Activated naive CD8-positive, alpha-beta T cell treated with anti-CD3 and anti-CD28 coated beads, Interleukin-2, amount 10 ng/mL, durations not matched to agents 7 days and 5 days (primary cell): Measurements from ENCODE around the gene PTPN4. TPM values are rescaled to one million over a fixed set of nuclear protein-coding genes. Genes with fewer than 3 reads are reported as not detected.

Source experiments
- ATAC-seq: fragments of 150-1000 bp; cut with Tn5 transposase; one replicate; pipeline ENCODE4 v1.10.0; 2021; ENCODE audit warnings: low read depth, moderate library complexity
- POLR2A ChIA-PET: fragments of 350-600 bp; sonication (Branson Sonifier 250); formaldehyde crosslinking; loops from one replicate; lab custom pipeline; 2021; ENCODE audit warnings: antibody characterized with exemption; lab: Charles Lee
- DNase-seq: peaks from one replicate; pipeline ENCODE4 v3.0.0; 2021
- H3K27ac Mint-ChIP-seq: one replicate; pipeline ENCODE4 v1.8.0; 2022; ENCODE audit warnings: mild to moderate bottlenecking, mixed read lengths
- H3K27me3 Mint-ChIP-seq: one replicate; pipeline ENCODE4 v1.8.0; 2022; ENCODE audit warnings: mild to moderate bottlenecking, moderate library complexity, mixed read lengths
- H3K36me3 Mint-ChIP-seq: one replicate; pipeline ENCODE4 v1.8.0; 2021; ENCODE audit warnings: mild to moderate bottlenecking, mixed read lengths
- H3K4me1 Mint-ChIP-seq: one replicate; pipeline ENCODE4 v1.8.0; 2021; ENCODE audit warnings: mixed read lengths
- H3K4me3 Mint-ChIP-seq: one replicate; pipeline ENCODE4 v1.8.0; 2022; ENCODE audit warnings: mild to moderate bottlenecking, moderate library complexity, mixed read lengths
- H3K9me3 Mint-ChIP-seq: one replicate; pipeline ENCODE4 v1.8.0; 2021; ENCODE audit warnings: mixed read lengths
- total RNA-seq, 2 experiments: library from RNA; stranded (reverse); gene quantifications; one replicate each; pipeline ENCODE4 v1.2.3, GENCODE V29; 2021

PTPN4 gene
- total RNA-seq, 2 experiments from 2014 or later, result 102 to 109 TPM

DNA sequence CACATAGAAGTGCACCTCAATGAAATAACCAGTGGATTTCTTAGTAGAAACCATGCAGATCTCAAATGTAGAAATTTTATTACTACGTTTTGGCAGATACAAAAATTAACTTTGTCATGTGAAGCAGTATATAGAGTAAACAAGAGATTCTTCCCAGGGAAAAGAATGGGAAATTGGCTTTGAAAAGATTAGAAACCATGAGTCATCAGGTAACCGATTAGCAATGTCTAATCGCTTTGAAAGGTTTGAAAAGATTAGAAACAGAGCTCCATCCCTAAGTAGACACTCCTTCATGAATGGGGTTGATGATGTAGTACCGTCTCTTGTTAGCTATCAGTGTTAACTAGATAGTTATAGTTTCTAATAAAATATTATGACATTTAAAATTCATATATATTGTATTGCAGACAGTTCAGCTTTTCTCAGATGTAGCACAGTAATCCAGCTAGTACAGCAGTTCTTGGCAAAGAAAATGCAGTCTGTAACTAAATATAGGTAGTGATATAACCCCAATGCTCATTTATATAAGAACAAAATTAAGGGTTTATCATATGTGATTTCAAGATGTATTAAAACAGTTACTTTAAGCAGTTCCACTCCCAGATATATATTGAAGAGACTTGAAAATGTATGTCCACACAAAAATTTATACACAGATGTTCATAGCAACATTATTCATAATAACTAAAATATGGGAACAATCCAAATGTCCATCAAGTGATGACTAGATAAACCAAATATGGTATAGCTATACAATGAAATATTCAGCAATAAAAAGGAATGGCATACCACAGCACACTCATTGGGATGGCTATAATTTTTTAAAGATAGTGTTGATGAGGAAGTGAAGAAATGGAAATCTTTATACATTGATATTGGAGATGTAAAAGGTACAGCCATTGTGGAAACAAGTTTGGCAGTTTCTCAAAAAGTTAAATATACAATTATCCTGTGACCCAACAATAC is 113.9 kb downstream of the PTPN4 start:
- H3K9me3 Mint-ChIP-seq, result peaks cover 6% of the 10 kb centered on the region
- H3K4me1 Mint-ChIP-seq, result peaks cover 10% of the 10 kb centered on the region
- no peak overlapping the region for H3K27ac Mint-ChIP-seq
- POLR2A ChIA-PET, result no interaction called here
- no peak overlapping the region for H3K4me3 Mint-ChIP-seq
- no peaks in the 10 kb centered on the region for H3K27me3 Mint-ChIP-seq
- DNase-seq, result no peak
- peaks cover 37% of the 10 kb centered on the region for H3K36me3 Mint-ChIP-seq
- no peak for ATAC-seq

GRCh38 chr2:119879502-119879901 is 119.8 kb downstream of the PTPN4 start:
- Mint-ChIP-seq H3K27ac (no peak overlapping the region), H3K36me3 (peaks cover 24% of the 10 kb centered on the region), H3K27me3 (no peaks in the 10 kb centered on the region), H3K4me1 (peaks cover 5% of the 10 kb centered on the region), H3K4me3 (no peak overlapping the region), H3K9me3 (no peaks in the 10 kb centered on the region)
- DNase-seq (no peak), ATAC-seq (no peak)
- POLR2A ChIA-PET, result no interaction called here

GRCh38 chr2:119888680-119889079 is 129.0 kb downstream of the PTPN4 start:
- ATAC-seq, result no peak
- peaks cover 55% of the 10 kb centered on the region for H3K36me3 Mint-ChIP-seq

DNA sequence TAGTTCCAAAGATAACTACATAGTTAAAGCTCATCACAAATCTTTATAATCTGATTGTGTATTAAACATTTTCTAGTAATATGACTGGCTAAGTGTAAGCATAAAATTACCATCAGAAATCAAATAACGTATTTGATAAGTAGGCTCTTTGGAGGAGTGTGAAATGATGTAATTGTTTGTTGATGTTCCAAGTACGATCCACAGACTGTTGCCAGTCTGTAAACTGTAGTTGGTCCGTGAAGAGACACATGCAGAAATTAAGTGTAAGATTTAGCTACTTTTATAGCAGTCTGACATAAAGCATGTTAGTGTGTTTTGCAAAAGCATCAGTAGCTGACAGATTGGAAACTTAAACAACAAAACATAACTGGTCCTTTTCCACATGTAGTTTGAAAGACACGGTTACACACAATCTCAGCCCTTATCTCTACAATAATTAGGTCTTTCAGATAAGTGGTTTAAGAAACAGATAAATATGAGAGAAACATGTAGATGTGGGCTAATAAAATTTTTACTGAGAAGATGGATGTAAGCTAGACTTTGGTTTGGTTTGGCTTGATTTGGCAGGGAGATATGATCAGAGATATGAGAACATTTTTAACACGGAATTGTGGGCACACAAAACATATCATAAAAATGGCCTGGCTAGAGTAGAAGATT is 138.1 kb downstream of the PTPN4 start:
- Mint-ChIP-seq H3K27ac (no peak overlapping the region), H3K4me1 (no peaks in the 10 kb centered on the region), H3K4me3 (no peak overlapping the region), H3K9me3 (peaks cover 5% of the 10 kb centered on the region), H3K36me3 (peaks cover 41% of the 10 kb centered on the region), H3K27me3 (no peaks in the 10 kb centered on the region)
- POLR2A ChIA-PET, result interaction anchor here (0.6 to 0.7 kb wide), 2 partner anchors 18 to 136 kb away, joined by 3 read pairs; no protein-coding TSS in a partner anchor
- ATAC-seq (no peak), DNase-seq (no peak)

More at GRCh38 chr2:119888680-119889079, 129.0 kb downstream of the PTPN4 start:
- Mint-ChIP-seq H3K27me3 (no peaks in the 10 kb centered on the region), H3K4me1 (no peaks in the 10 kb centered on the region), H3K9me3 (peaks cover 17% of the 10 kb centered on the region), H3K4me3 (no peak overlapping the region), H3K27ac (no peak overlapping the region)
- POLR2A ChIA-PET, result no interaction called here
- DNase-seq, result no peak

DNA sequence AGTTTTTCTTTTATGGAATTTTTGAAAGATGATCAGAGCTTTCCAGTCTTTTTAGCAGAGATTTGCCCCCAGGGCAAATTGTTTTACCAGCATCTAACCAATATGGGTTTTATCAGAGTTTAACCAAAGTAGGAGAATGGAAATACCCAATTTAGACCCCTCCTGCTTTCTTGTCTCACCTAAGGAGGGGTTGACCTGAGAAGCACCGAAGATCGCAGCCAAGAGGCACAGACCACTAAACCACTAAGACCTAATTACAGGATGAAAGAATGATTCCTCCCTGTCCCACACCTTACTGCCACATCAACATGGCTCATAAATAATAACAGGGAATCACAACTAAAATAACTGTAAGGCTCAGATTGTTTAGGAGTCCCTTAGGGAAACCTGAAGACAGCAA is 141.3 kb downstream of the PTPN4 start:
- no peak overlapping the region for H3K27ac Mint-ChIP-seq

DNA sequence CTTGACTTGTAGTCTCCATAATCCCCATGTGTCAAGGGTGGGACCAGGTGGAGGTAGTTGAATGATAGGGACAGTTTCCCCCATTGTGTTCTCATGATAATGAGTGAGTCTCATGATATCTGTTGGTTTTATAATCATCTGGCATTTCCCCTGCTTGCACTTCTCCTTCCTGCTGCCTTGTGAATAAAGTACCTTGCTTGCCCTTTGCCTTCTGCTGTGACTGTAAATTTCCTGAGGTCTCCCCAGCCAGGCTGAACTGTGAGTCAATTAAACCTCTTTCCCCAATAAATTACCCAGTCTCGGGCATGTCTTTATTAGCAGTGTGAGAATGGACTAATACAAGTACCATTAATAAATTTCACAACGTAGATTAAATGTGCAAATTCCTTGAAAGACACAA is 150.8 kb downstream of the PTPN4 start:
- H3K27me3 Mint-ChIP-seq, result no peaks in the 10 kb centered on the region
- no peaks in the 10 kb centered on the region for H3K4me1 Mint-ChIP-seq
- DNase-seq (no peak), ATAC-seq (no peak)
- H3K9me3 Mint-ChIP-seq, result peaks cover 1% of the 10 kb centered on the region
- H3K36me3 Mint-ChIP-seq, result peaks cover 46% of the 10 kb centered on the region
- H3K27ac Mint-ChIP-seq, result no peak overlapping the region
- POLR2A ChIA-PET, result no interaction called here
- no peak overlapping the region for H3K4me3 Mint-ChIP-seq

More for the DNA sequence above, 141.3 kb downstream of the PTPN4 start:
- H3K9me3 Mint-ChIP-seq, result peaks cover 11% of the 10 kb centered on the region
- ATAC-seq (no peak), DNase-seq (no peak)
- no peak overlapping the region for H3K4me3 Mint-ChIP-seq
- POLR2A ChIA-PET, result no interaction called here
- H3K36me3 Mint-ChIP-seq, result peaks cover 63% of the 10 kb centered on the region
- no peaks in the 10 kb centered on the region for H3K4me1 Mint-ChIP-seq
- no peaks in the 10 kb centered on the region for H3K27me3 Mint-ChIP-seq

DNA sequence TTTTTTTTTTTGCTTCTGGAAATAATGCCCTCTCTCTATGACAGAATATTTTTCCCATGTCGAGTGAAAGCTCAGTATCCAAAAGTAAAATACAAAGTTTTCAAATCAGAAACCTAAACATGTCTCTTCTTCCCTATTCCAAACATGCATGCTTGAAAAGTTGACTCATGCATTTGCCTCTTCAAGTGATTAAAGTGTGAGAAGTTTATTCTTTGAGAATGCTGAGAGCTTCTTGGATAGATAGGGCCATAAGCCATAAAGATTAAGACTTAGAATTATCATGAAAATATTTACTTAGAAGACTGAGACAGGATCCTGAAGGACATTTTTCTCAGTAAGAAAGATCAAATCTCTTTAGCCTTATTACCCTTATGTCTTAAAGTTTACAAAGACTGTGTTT is 154.5 kb downstream of the PTPN4 start:
- POLR2A ChIA-PET, result no interaction called here
- no peak for DNase-seq
- ATAC-seq, result no peak
- H3K9me3 Mint-ChIP-seq, result peaks cover 3% of the 10 kb centered on the region
- H3K27ac Mint-ChIP-seq, result no peak overlapping the region
- no peaks in the 10 kb centered on the region for H3K27me3 Mint-ChIP-seq
- peaks cover 33% of the 10 kb centered on the region for H3K36me3 Mint-ChIP-seq
- no peaks in the 10 kb centered on the region for H3K4me1 Mint-ChIP-seq
- H3K4me3 Mint-ChIP-seq, result no peak overlapping the region

DNA sequence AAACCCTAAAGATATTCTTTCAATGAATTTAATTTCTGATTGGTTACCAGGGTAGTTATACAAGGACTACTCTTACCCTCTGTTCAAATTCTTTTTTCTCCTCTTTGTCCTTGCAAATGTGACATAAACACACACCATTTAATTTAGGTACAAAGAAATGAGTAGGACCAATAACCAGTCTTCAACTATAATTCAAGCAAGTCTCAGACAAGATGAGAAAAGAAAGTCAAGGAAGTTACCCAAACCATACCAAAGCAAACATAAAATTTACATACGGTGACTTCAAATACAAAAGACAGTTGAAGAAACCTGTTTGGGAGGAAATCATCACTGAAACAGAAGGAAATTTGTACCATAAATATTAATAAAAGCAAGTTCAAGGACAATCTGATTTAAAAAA is 162.1 kb downstream of the PTPN4 start:
- Mint-ChIP-seq H3K36me3 (peaks cover 18% of the 10 kb centered on the region), H3K9me3 (peaks cover 1% of the 10 kb centered on the region), H3K4me1 (peaks cover 16% of the 10 kb centered on the region), H3K27me3 (no peaks in the 10 kb centered on the region), H3K27ac (peak overlapping the region; percentile 2), H3K4me3 (no peak overlapping the region)
- ATAC-seq (no peak), DNase-seq (no peak)
- POLR2A ChIA-PET, result no interaction called here

DNA sequence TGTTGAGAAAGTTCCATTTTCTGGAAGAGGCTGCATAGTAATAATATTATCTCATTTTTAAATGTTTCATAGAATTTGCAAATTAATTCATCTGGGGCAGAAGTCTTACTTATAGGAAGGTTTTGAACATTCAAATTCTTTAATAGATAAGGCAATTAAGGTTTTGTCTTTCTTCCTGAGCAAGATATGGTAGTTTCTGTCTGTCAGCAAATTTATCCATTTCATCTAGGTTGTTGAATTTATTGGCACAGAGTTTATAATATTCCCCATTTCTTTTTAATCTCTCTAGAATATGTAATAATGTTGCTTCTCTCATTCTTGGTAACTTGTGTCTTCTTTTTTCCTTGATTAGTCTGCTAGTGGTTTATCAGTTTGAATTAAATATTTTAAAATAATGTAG is 163.0 kb downstream of the PTPN4 start:
- no peak for ATAC-seq
- Mint-ChIP-seq H3K27me3 (no peaks in the 10 kb centered on the region), H3K36me3 (peaks cover 20% of the 10 kb centered on the region), H3K9me3 (peaks cover 1% of the 10 kb centered on the region), H3K4me3 (no peak overlapping the region), H3K27ac (no peak overlapping the region), H3K4me1 (peaks cover 22% of the 10 kb centered on the region)
- POLR2A ChIA-PET, result no interaction called here
- no peak for DNase-seq

DNA sequence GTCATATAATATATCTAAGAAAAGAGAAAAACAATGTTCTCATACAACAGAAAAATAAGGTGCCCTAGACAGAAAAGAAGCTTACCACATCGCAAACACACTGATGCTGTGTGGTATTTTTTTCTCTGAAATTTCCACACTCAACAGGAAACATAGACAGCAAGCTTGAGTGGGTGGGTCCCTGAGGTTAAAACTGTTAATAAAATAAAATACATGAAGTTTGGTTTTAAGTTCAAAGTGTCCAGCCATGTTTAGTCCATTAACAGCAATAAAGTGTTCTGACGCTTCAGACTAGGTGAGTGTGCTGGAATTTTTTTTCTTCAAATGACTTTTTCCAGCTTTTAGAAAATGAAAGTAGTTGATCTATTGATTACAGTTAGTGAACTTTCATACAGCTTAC is 169.8 kb downstream of the PTPN4 start:
- Mint-ChIP-seq H3K4me1 (peaks cover 48% of the 10 kb centered on the region), H3K27ac (peak overlapping the region; percentile 88), H3K9me3 (no peaks in the 10 kb centered on the region), H3K36me3 (peaks cover 27% of the 10 kb centered on the region), H3K27me3 (no peaks in the 10 kb centered on the region), H3K4me3 (peak overlapping the region; percentile 89)
- POLR2A ChIA-PET, result interaction anchor here (0.8 to 1.8 kb wide), 4 partner anchors 10 to 170 kb away, joined by 3 to 15 read pairs (median 3); partner anchors contain the start of gene PTPN4
- no peak for DNase-seq
- ATAC-seq, result peak; percentile 95

GRCh38 chr2:119932809-119933208 is 173.1 kb downstream of the PTPN4 start:
- POLR2A ChIA-PET, result no interaction called here
- no peak overlapping the region for H3K27ac Mint-ChIP-seq
- no peak for DNase-seq
- peaks cover 49% of the 10 kb centered on the region for H3K36me3 Mint-ChIP-seq
- H3K4me3 Mint-ChIP-seq, result peak overlapping the region; percentile 46
- peaks cover 41% of the 10 kb centered on the region for H3K4me1 Mint-ChIP-seq
- no peak for ATAC-seq
- no peaks in the 10 kb centered on the region for H3K27me3 Mint-ChIP-seq
- peaks cover 6% of the 10 kb centered on the region for H3K9me3 Mint-ChIP-seq

GRCh38 chr2:119934319-119934718 is 174.6 kb downstream of the PTPN4 start:
- H3K4me1 Mint-ChIP-seq, result peaks cover 30% of the 10 kb centered on the region
- DNase-seq (no peak), ATAC-seq (no peak)
- peaks cover 57% of the 10 kb centered on the region for H3K36me3 Mint-ChIP-seq
- POLR2A ChIA-PET, result no interaction called here
- no peak overlapping the region for H3K27ac Mint-ChIP-seq
- no peaks in the 10 kb centered on the region for H3K27me3 Mint-ChIP-seq
- H3K9me3 Mint-ChIP-seq, result peaks cover 6% of the 10 kb centered on the region
- H3K4me3 Mint-ChIP-seq, result no peak overlapping the region

DNA sequence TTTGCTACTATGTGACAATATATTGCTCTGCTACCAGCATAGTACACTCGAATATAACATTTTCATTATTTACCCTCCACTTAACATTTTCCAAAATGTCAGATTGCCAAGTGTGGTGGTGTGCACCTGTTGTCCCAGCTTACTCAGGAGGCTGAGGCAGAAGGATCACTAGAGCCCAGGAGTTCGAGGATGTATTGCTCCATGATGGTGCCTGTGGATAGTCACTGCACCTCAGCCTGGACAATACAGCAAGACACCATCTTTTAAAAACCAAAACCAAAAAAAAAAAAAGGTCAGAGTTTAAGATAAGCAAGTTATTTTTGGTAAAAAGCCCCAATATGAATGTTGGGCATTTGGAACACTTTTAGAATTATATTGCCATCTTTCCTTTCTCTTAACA is 178.0 kb downstream of the PTPN4 start:
- POLR2A ChIA-PET, result interaction anchor here (0.6 kb wide), 1 partner anchor 295 kb away, joined by 4 read pairs; no protein-coding TSS in a partner anchor
- peaks cover 6% of the 10 kb centered on the region for H3K9me3 Mint-ChIP-seq
- DNase-seq (no peak), ATAC-seq (no peak)
- peaks cover 65% of the 10 kb centered on the region for H3K36me3 Mint-ChIP-seq
- H3K4me3 Mint-ChIP-seq, result no peak overlapping the region
- no peaks in the 10 kb centered on the region for H3K27me3 Mint-ChIP-seq
- no peak overlapping the region for H3K27ac Mint-ChIP-seq
- peaks cover 23% of the 10 kb centered on the region for H3K4me1 Mint-ChIP-seq
